Thymus (tissue), 14 donors: Measurements from ENCODE around the gene IQCB1. TPM values are rescaled to one million over a fixed set of nuclear protein-coding genes. Genes with fewer than 3 reads are reported as not detected.
"Not testable (repeated sequence)": the region's sequence is repeated elsewhere in the genome, so short reads cannot be mapped to it uniquely, and the experiment has no call there.

ENCODE experiments used
- DNase-seq, 9 donors: peaks; one replicate each; pipeline ENCODE4 v3.0.0-alpha.2; 2013; ENCODE audit warnings: low spot score in 9 of 9, low read depth in 6 of 9, missing footprints in 1 of 9
- H3K27ac ChIP-seq, 2 donors: one replicate each; pipeline ENCODE4 v1.5.1; 2013; ENCODE audit warnings: control low read depth in 1 of 2, low read depth in 1 of 2, low read length in 1 of 2, mild to moderate bottlenecking in 1 of 2, moderate library complexity in 1 of 2
- H3K27me3 ChIP-seq, 2 donors: one replicate each; pipeline ENCODE4 v1.5.1; 2013; ENCODE audit warnings: low read length in 1 of 2; ENCODE audit not compliant: control insufficient read depth in 2 of 2, insufficient read depth in 1 of 2
- H3K36me3 ChIP-seq, 2 donors: one replicate each; pipeline ENCODE4 v1.5.1; 2013; ENCODE audit warnings: low read length in 1 of 2, mild to moderate bottlenecking in 1 of 2, moderate library complexity in 1 of 2; ENCODE audit not compliant: control insufficient read depth in 2 of 2, insufficient read depth in 2 of 2
- H3K4me1 ChIP-seq, 2 donors: one replicate each; pipeline ENCODE4 v1.5.1; 2013; ENCODE audit warnings: low read length in 2 of 2; ENCODE audit not compliant: control insufficient read depth in 2 of 2, insufficient read depth in 2 of 2
- H3K4me3 ChIP-seq, 2 donors: one replicate each; pipeline ENCODE4 v1.5.1; 2013; ENCODE audit warnings: low read length in 2 of 2, control low read depth in 1 of 2, mild to moderate bottlenecking in 1 of 2
- H3K9me3 ChIP-seq, 2 donors: one replicate each; pipeline ENCODE4 v1.5.1; 2013; ENCODE audit warnings: low read length in 1 of 2, mild to moderate bottlenecking in 1 of 2; ENCODE audit not compliant: control insufficient read depth in 2 of 2, insufficient read depth in 1 of 2
- WGBS: extraction: QIAGEN DNeasy Blood & Tissue Kit; methylation state at CpG from one replicate; pipeline ENCODE4 v1.1.7; 2013; 5-methylcytosine and 5-hydroxymethylcytosine counted together
- long read RNA-seq, 10 donors: transcript quantifications; one replicate each; lab custom pipeline, GENCODE V29; 2026
- polyA plus RNA-seq: library from polyadenylated mRNA; stranded (reverse); fragments of 200-250 nt; gene quantifications from one replicate; pipeline ENCODE4 v1.2.3, GENCODE V29; 2013
- total RNA-seq: library from RNA; stranded (reverse); fragments of 120-200 nt; gene quantifications from one replicate; pipeline ENCODE4 v1.2.4, GENCODE V29; 2013
- donor health status: healthy.

IQCB1 gene, protein sequence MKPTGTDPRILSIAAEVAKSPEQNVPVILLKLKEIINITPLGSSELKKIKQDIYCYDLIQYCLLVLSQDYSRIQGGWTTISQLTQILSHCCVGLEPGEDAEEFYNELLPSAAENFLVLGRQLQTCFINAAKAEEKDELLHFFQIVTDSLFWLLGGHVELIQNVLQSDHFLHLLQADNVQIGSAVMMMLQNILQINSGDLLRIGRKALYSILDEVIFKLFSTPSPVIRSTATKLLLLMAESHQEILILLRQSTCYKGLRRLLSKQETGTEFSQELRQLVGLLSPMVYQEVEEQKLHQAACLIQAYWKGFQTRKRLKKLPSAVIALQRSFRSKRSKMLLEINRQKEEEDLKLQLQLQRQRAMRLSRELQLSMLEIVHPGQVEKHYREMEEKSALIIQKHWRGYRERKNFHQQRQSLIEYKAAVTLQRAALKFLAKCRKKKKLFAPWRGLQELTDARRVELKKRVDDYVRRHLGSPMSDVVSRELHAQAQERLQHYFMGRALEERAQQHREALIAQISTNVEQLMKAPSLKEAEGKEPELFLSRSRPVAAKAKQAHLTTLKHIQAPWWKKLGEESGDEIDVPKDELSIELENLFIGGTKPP
- 24.6 TPM for total RNA-seq
- 29.1 TPM for polyA plus RNA-seq
- long read RNA-seq, donor 1 = 0 reads
- long read RNA-seq, donor 2, partial matches to known transcripts = 0 of 6 reads
- long read RNA-seq, donor 2, other reads (novel, unspliced or antisense) = 0 of 6 reads
- long read RNA-seq, donor 3, transcript IQCB1-206 (2 exons, 571 nt) = major isoform, 6 of 9 reads
- long read RNA-seq, donor 3, partial matches to known transcripts = 0 of 9 reads
- long read RNA-seq, donor 3, other reads (novel, unspliced or antisense) = 0 of 9 reads
- long read RNA-seq, donor 4 = 0 reads
- long read RNA-seq, donor 5, partial matches to known transcripts = 5 of 10 reads
- long read RNA-seq, donor 5, other reads (novel, unspliced or antisense) = 0 of 10 reads
- long read RNA-seq, donor 6, partial matches to known transcripts = 0 of 3 reads
- long read RNA-seq, donor 6, other reads (novel, unspliced or antisense) = 0 of 3 reads
- long read RNA-seq, donor 7, partial matches to known transcripts = 6 of 12 reads
- long read RNA-seq, donor 7, other reads (novel, unspliced or antisense) = 0 of 12 reads
- long read RNA-seq, donor 8, partial matches to known transcripts = 0 of 1 reads
- long read RNA-seq, donor 8, other reads (novel, unspliced or antisense) = 0 of 1 reads
- long read RNA-seq, donor 9, partial matches to known transcripts = 0 of 1 reads
- long read RNA-seq, donor 9, other reads (novel, unspliced or antisense) = 0 of 1 reads
- long read RNA-seq, donor 10, partial matches to known transcripts = 0 of 8 reads
- long read RNA-seq, donor 10, other reads (novel, unspliced or antisense) = 5 of 8 reads

DNA sequence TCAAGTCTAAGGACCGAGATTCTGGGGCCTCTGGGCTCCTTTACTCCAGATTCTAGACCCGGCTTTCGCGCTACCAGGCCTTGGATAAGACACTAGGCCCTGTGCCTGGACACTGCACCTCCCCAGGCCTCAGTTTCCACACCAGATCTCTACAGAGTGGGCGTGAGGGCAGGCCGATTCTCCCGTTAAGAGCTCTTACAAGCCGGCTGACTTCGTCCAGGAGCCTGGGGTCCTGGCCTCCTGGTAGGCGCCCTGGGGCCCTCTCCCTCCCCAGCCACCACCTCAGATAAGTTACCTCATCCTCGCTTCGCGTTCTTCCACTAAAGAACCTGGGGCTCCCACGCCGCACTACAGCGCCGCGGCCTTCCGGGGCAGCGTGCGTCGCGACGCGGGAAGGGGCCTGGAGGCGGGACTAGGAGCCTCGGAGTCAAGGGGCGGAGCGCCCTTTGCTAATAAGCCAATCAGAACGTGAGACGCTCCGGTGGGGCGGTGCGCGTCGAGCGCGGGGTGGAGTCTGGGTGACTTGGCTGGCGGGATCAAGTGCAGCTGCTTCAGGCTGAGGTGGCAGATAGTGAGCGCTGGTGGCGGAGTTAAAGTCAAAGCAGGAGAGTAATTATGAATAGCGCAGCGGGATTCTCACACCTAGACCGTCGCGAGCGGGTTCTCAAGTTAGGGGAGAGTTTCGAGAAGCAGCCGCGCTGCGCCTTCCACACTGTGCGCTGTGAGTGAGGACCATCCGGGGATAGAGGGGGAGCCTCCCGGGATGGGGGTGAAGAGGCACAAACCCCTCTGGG is at the start of gene IQCB1, which contains the start of gene EAF2:
TSS of gene IQCB1 (minus strand) at position 390 of the 794 bp plus-strand sequence. CDS start 6,100 bp downstream, outside the sequence.
TSS of gene EAF2 (plus strand) at position 539 of the 794 bp plus-strand sequence. CDS start at position 616, 77 bp downstream.
- H3K4me3 ChIP-seq = peak within 1 kb of the TSS; percentile 59 to 86
- under 1% methylated on average over 54 of the region's 54 CpGs for WGBS
- H3K27me3 ChIP-seq = no peaks in the 10 kb centered on the region
- H3K9me3 ChIP-seq = no peaks in the 10 kb centered on the region
- H3K27ac ChIP-seq = peak within 1 kb of the TSS; percentile 87 to 93
- H3K36me3 ChIP-seq = peaks cover 4 to 10% of the 10 kb centered on the region in 2 donors
- H3K4me1 ChIP-seq = peaks cover 4 to 7% of the 10 kb centered on the region in 2 donors
- DNase-seq = peak; percentile 93 to 99 (median 95)

DNA sequence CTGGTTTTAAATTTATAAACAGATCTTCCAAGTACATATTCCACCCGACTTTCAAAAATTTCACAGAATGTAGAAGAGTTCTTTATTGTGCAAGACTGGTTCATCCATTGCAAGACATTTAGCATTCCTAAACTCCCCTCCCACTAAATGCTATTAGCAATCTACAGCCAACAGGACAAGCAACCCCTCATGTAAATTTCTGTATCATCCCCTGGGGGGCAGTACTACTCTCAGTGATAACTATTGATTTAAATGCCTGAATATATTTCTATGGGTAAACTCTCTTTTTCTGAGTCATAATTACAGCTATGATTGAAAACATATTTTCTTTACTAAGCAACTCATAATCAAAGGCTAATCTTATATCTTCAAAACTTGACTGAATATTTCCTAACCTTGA is 48.6 kb upstream of the IQCB1 start:
- H3K36me3 ChIP-seq = no peaks in the 10 kb centered on the region
- no peaks in the 10 kb centered on the region for H3K9me3 ChIP-seq
- no peaks in the 10 kb centered on the region for H3K27me3 ChIP-seq
- H3K27ac ChIP-seq = no peak overlapping the region
- 94% methylated on average over 1 of the region's 1 CpG for WGBS
- DNase-seq = no peak
- no peaks in the 10 kb centered on the region for H3K4me1 ChIP-seq
- H3K4me3 ChIP-seq = no peak overlapping the region

DNA sequence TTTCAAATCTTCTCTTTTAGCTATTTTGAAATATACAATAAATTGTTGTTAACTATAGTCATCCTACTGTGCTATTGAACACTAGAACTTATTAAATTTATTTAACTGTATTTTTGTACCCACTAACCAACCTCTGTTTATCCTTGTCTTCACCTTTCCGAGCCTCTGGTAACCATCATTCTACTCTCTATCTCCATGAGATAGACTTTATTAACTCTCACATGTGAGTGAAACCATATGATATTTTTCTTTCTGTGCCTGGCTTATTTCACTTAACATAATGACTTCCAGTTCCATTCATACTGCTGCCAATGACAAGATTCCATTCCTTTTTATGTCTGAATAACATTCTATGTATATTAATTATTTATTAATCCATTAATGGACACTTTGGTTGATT is 43.6 kb upstream of the IQCB1 start:
- WGBS = 100% methylated on average over 1 of the region's 1 CpG
- H3K4me3 ChIP-seq = no peak overlapping the region
- no peaks in the 10 kb centered on the region for H3K9me3 ChIP-seq
- H3K4me1 ChIP-seq = no peaks in the 10 kb centered on the region
- DNase-seq = no peak
- no peaks in the 10 kb centered on the region for H3K27me3 ChIP-seq
- H3K27ac ChIP-seq = no peak overlapping the region
- H3K36me3 ChIP-seq = no peaks in the 10 kb centered on the region

DNA sequence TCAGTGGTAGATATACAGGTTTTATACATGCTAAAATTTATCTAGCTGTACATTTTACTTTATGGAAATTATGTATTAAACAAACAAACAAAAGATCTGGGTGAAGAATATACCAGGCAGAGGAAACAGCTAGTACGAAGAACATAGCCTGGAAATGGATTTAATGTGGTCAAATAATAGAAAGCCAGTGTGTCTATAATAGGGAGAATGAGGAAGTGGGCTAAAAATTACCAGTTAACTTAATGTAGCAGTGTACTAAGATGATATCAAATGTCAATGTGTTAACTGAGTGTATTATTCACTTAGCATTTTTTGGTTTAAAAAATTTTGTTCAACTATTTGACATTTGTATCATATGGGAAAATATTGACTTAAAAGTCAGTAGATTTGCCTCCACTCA is 36.6 kb upstream of the IQCB1 start:
- Histone ChIP-seq H3K4me1 (no peaks in the 10 kb centered on the region), H3K27me3 (no peaks in the 10 kb centered on the region), H3K27ac (no peak overlapping the region), H3K9me3 (no peaks in the 10 kb centered on the region), H3K36me3 (no peaks in the 10 kb centered on the region), H3K4me3 (no peak overlapping the region)
- DNase-seq = no peak
- WGBS = 38% methylated on average over 1 of the region's 1 CpG

DNA sequence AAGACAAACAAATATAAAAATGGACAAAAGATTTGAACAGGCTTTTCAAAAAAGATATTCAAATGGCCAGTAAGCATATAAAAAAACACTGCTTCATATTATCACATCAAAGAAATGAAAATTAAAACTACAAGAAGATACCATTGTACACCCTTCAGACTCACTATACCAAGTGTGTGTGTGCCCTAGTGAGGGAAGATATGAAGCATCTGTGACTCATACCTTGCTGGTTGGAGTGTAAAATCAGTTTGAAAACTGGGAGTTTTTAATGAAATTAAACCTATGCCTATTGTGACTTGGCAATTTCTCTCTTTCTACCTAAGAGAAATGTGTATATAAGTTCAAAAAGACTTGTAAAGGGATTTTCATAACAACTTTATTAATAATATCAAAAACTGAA is 35.9 kb upstream of the IQCB1 start:
- H3K36me3 ChIP-seq = no peaks in the 10 kb centered on the region
- H3K27ac ChIP-seq = no peak overlapping the region
- no peak overlapping the region for H3K4me3 ChIP-seq
- no peak for DNase-seq
- H3K9me3 ChIP-seq = peaks cover 0 to 3% of the 10 kb centered on the region in 2 donors
- no peaks in the 10 kb centered on the region for H3K27me3 ChIP-seq
- no peaks in the 10 kb centered on the region for H3K4me1 ChIP-seq

DNA sequence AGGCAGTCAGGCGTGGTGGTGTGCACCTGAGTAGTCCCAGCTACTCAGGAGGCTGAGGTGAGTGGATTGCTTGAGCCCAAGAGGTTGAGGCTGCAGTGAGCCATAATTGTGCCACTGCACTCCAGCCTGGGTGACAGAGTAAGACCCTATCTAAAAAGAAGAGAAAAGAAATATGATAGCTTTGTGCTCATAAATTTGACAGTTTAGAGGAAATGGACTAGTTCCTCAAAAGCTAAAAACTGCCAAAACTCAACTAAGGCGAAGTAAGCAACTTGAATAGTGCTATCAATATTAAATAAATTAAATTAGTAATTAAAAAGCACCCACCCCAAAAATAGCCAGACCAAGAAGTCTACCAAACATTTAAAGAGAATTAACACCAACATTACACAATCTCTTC is 34.9 kb upstream of the IQCB1 start:
- Histone ChIP-seq H3K4me3 (no peak overlapping the region), H3K4me1 (no peaks in the 10 kb centered on the region), H3K9me3 (peaks cover 0 to 3% of the 10 kb centered on the region in 2 donors), H3K36me3 (no peaks in the 10 kb centered on the region), H3K27ac (no peak overlapping the region), H3K27me3 (no peaks in the 10 kb centered on the region)
- no peak for DNase-seq
- 95% methylated on average over 2 of the region's 2 CpGs for WGBS

DNA sequence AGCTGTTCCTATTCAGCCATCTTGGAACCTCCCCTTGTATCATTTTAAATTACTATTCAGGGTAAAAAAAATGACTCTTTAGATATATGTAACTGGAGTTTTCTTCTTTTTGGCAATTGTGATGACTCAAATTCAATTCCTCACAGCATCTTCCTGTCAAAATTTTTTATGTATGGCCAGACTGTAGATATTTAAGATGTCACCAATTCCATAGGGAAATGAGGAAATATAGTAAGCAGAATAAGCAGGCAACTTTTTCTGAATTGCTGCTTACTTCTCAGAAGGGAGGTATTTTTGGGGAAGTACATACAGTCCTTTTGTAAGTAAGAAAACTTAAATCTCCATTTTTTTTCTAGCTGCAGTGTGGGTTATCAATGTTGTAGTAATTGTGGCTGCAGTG is 28.9 kb upstream of the IQCB1 start:
- Histone ChIP-seq H3K27me3 (no peaks in the 10 kb centered on the region), H3K9me3 (peaks cover 3 to 11% of the 10 kb centered on the region in 2 donors), H3K36me3 (peaks cover 0 to 4% of the 10 kb centered on the region in 2 donors), H3K4me1 (no peaks in the 10 kb centered on the region), H3K27ac (no peak overlapping the region), H3K4me3 (no peak overlapping the region)
- no peak for DNase-seq

DNA sequence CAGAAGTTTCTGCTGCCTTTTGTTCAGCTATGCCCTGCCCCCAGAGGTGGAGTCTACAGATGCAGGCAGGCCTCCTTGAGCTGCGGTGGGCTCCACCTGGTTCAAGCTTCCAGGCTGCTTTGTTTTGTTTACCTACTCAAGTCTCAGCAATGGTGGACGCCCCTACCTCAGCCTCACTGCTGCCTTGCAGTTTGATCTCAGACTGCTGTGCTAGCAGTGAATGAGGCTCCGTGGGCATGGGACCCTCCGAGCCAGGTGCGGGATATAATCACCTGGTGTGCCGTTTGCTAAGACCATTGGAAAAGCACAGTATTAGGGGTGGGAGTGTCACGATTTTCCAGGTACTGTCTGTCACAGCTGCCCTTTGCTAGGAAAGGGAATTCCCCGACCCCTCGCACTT is 28.4 kb upstream of the IQCB1 start:
- not testable (repeated sequence) for H3K27me3 ChIP-seq, H3K36me3 ChIP-seq, H3K4me3 ChIP-seq, DNase-seq, H3K27ac ChIP-seq, H3K4me1 ChIP-seq
- peaks cover 3 to 11% of the 10 kb centered on the region in 2 donors for H3K9me3 ChIP-seq
- WGBS = 97% methylated on average over 9 of the region's 9 CpGs
